ENCODE data around the gene MOB3B.

Gene MOB3B

DNA sequence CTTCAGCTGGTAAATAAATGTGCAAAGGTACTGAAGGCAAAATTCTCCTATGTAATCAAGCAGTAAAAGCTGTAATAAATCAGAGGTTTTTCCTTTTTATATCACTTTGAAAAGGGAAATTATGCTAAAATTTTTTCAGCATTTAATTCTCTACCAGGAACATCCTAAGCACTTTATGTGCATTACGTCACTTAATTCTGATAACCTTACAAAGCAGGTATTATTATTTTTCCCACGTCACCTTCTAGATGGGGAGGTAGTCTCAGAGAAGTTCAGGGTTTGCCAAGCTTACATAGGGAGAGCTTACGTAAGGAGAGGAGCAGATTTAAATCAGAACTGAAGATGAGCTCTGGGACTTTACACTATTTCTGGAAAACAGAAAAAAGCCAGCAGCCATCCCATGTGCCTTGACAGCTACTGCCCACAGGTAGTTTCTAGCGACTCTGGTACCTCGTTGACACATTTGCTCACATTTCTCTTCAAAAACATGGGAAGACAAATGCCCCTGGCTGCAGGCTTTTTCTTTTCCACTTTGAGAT lies 84.5 kb downstream of the MOB3B start:
- Histone ChIP-seq H3K4me3 (ENCODE audit: low read length) (no peak overlapping the region), H3K9me2 (replicated peaks; ENCODE audit: control insufficient read depth, low read length) (no peaks in the 10 kb centered on the region), H3K79me2 (ENCODE audit: control insufficient read depth, low read length) (no peaks in the 10 kb centered on the region), H3K9me3 (ENCODE audit: control insufficient read depth, insufficient read depth, low read length) (no peaks in the 10 kb centered on the region), H3K27me3 (ENCODE audit: control insufficient read depth, low read length) (no peaks in the 10 kb centered on the region), H3K4me2 (ENCODE audit: low read length) (no peak overlapping the region), H3F3A (ENCODE audit: control insufficient read depth, insufficient read depth) (no peaks in the 10 kb centered on the region), H3K4me1 (ENCODE audit: control insufficient read depth, low read length) (no peaks in the 10 kb centered on the region), H4K20me1 (ENCODE audit: control insufficient read depth, insufficient read depth, low read depth, low read length) (no peaks in the 10 kb centered on the region), H3K27ac (ENCODE audit: low read depth, low read length) (no peak overlapping the region), H3K36me3 (ENCODE audit: control insufficient read depth, low read length) (no peaks in the 10 kb centered on the region)
- TF ChIP-seq, protein P1, sequence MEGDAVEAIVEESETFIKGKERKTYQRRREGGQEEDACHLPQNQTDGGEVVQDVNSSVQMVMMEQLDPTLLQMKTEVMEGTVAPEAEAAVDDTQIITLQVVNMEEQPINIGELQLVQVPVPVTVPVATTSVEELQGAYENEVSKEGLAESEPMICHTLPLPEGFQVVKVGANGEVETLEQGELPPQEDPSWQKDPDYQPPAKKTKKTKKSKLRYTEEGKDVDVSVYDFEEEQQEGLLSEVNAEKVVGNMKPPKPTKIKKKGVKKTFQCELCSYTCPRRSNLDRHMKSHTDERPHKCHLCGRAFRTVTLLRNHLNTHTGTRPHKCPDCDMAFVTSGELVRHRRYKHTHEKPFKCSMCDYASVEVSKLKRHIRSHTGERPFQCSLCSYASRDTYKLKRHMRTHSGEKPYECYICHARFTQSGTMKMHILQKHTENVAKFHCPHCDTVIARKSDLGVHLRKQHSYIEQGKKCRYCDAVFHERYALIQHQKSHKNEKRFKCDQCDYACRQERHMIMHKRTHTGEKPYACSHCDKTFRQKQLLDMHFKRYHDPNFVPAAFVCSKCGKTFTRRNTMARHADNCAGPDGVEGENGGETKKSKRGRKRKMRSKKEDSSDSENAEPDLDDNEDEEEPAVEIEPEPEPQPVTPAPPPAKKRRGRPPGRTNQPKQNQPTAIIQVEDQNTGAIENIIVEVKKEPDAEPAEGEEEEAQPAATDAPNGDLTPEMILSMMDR (IDR thresholded peaks at IDR 0.05; ENCODE audit: low read depth, low read length, poor library complexity, severe bottlenecking) = no peak
- no peak for TF ChIP-seq EZH2phosphoT487 (IDR thresholded peaks at IDR 0.05; ENCODE audit: borderline replicate concordance, low read length)

GRCh38 chr9:27442464-27442863 lies 87.2 kb downstream of the MOB3B start:
- H3K79me2 ChIP-seq (ENCODE audit: control insufficient read depth, low read length) = no peaks in the 10 kb centered on the region
- H3F3A ChIP-seq (ENCODE audit: control insufficient read depth, insufficient read depth) = no peaks in the 10 kb centered on the region
- H3K27me3 ChIP-seq (ENCODE audit: control insufficient read depth, low read length) = no peaks in the 10 kb centered on the region; the same call in 1 of the 2 replicates
- H3K9me2 ChIP-seq (replicated peaks; ENCODE audit: control insufficient read depth, low read length) = no peaks in the 10 kb centered on the region
- TF ChIP-seq, protein P1 (IDR thresholded peaks at IDR 0.05; ENCODE audit: low read depth, low read length, poor library complexity, severe bottlenecking) = no peak
- TF ChIP-seq EZH2phosphoT487 (IDR thresholded peaks at IDR 0.05; ENCODE audit: borderline replicate concordance, low read length) = no peak
- H3K27ac ChIP-seq (ENCODE audit: low read depth, low read length) = no peak overlapping the region
- no peaks in the 10 kb centered on the region for H3K9me3 ChIP-seq (ENCODE audit: control insufficient read depth, insufficient read depth, low read length)
- no peaks in the 10 kb centered on the region for H4K20me1 ChIP-seq (ENCODE audit: control insufficient read depth, insufficient read depth, low read depth, low read length)
- H3K4me3 ChIP-seq (ENCODE audit: low read length) = no peak overlapping the region
- H3K4me2 ChIP-seq (ENCODE audit: low read length) = no peak overlapping the region
- H3K36me3 ChIP-seq (ENCODE audit: control insufficient read depth, low read length) = no peaks in the 10 kb centered on the region
- no peaks in the 10 kb centered on the region for H3K4me1 ChIP-seq (ENCODE audit: control insufficient read depth, low read length)

- Histone ChIP-seq H3K79me2 (ENCODE audit: control insufficient read depth, low read length) (no peaks in the 10 kb centered on the region), H4K20me1 (ENCODE audit: control insufficient read depth, insufficient read depth, low read depth, low read length) (no peaks in the 10 kb centered on the region), H3K36me3 (ENCODE audit: control insufficient read depth, low read length) (no peaks in the 10 kb centered on the region), H3K27me3 (ENCODE audit: control insufficient read depth, low read length) (no peaks in the 10 kb centered on the region; the same call in 1 of the 2 replicates), H3K4me1 (ENCODE audit: control insufficient read depth, low read length) (no peaks in the 10 kb centered on the region), H3F3A (ENCODE audit: control insufficient read depth, insufficient read depth) (no peaks in the 10 kb centered on the region), H3K9me3 (ENCODE audit: control insufficient read depth, insufficient read depth, low read length) (no peaks in the 10 kb centered on the region), H3K27ac (ENCODE audit: low read depth, low read length) (no peak overlapping the region), H3K4me2 (ENCODE audit: low read length) (no peak overlapping the region), H3K4me3 (ENCODE audit: low read length) (no peak overlapping the region), H3K9me2 (replicated peaks; ENCODE audit: control insufficient read depth, low read length) (no peaks in the 10 kb centered on the region)
- TF ChIP-seq, protein P1 (IDR thresholded peaks at IDR 0.05; ENCODE audit: low read depth, low read length, poor library complexity, severe bottlenecking) = no peak
- TF ChIP-seq EZH2phosphoT487 (IDR thresholded peaks at IDR 0.05; ENCODE audit: borderline replicate concordance, low read length) = no peak
Measured at GRCh38 chr9:27441741-27442070, 87.9 kb downstream of the MOB3B start.
